HCT116 (cell line): ENCODE measurements around the gene ZSCAN29. TPM values are rescaled to one million over a fixed set of nuclear protein-coding genes. Genes with fewer than 3 reads are reported as not detected.

Experiments used
- ATAC-seq: fragments of 200-7000 bp; cut with Tn5 transposase; 2 replicates; pipeline ENCODE4 v1.9.1; 2020; ENCODE audit warnings: mild to moderate bottlenecking, moderate library complexity
- BruUV-seq: library from RNA; stranded (reverse); fragments of 400-500 nt; replicated peaks from 2 replicates; lab custom pipeline; 2021; lab: Mats Ljungman, UMichigan
- CTCF ChIA-PET: fragments of 300-600 bp; sonication (Branson Sonifier 250); formaldehyde crosslinking; loops from one replicate; lab custom pipeline; 2021; ENCODE audit warnings: antibody characterized with exemption; lab: Charles Lee
- POLR2A ChIA-PET: fragments of 300-600, 350-600 bp; sonication (Branson Sonifier 250); formaldehyde crosslinking; loops from one replicate; lab custom pipeline; 2021; ENCODE audit warnings: antibody characterized with exemption; lab: Charles Lee
- RAD21 ChIA-PET, 2 experiments: fragments of 300-600 bp; sonication (Branson Sonifier 250); formaldehyde crosslinking; loops; one replicate each; lab custom pipeline; 2023; ENCODE audit warnings: low total read pairs in 2 of 2; ENCODE audit not compliant: uncharacterized antibody in 2 of 2, unreplicated experiment in 2 of 2, low non-redundant PET in 1 of 2; lab: Charles Lee
- DNase-seq: peaks from one replicate; pipeline ENCODE4 v3.0.0-alpha.2; 2010; ENCODE audit warnings: low read depth, low spot score
- H2AFZ ChIP-seq: fragments of 200-600 bp; shearing (Covaris generic), sonication (generic); 2 replicates; pipeline ENCODE4 v1.6.1; 2017; ENCODE audit warnings: low read depth, mixed run types, mixed read lengths, antibody characterized with exemption, low read length; ENCODE audit not compliant: poor library complexity, severe bottlenecking
- H3K27ac ChIP-seq: 2 replicates; pipeline ENCODE4 v1.5.1; 2012; ENCODE audit warnings: low read depth, low read length
- H3K27me3 ChIP-seq: fragments of 200-600 bp; sonication (generic); 2 replicates; pipeline ENCODE4 v1.6.1; 2016; ENCODE audit warnings: mixed run types, low read length, mixed read lengths; ENCODE audit not compliant: insufficient read depth
- H3K36me3 ChIP-seq, 2 experiments: fragments of 200-500 bp in 1 of 2; fragments of 200-600 bp in 1 of 2; sonication (Bioruptor generic) in 1 of 2; sonication (generic) in 1 of 2; 2 replicates each; pipeline versions ENCODE4 v1.5.1 to v1.6.1; 2014 to 2016; ENCODE audit warnings: low read length in 2 of 2, inconsistent platforms in 1 of 2, mixed read lengths in 1 of 2, mixed run types in 1 of 2; ENCODE audit not compliant: insufficient read depth in 2 of 2, control insufficient read depth in 1 of 2
- H3K4me1 ChIP-seq, 2 experiments: fragments of 200-600 bp in 1 of 2; sonication (generic) in 1 of 2; 2 replicates each; pipeline versions ENCODE4 v1.5.1 to v1.6.1; 2012 to 2017; ENCODE audit warnings: low read length in 2 of 2, inconsistent platforms in 1 of 2, mild to moderate bottlenecking in 1 of 2, mixed read lengths in 1 of 2, mixed run types in 1 of 2, moderate library complexity in 1 of 2; ENCODE audit not compliant: insufficient read depth in 2 of 2, control insufficient read depth in 1 of 2
- H3K4me2 ChIP-seq: fragments of 200-600 bp; sonication (generic); 2 replicates; pipeline ENCODE4 v1.6.1; 2017; ENCODE audit warnings: mixed run types, low read length, mixed read lengths
- H3K4me3 ChIP-seq, 2 experiments: fragments of 200-600 bp in 1 of 2; sonication (generic) in 1 of 2; replicated peaks in 1 of 2; 2 replicates each; pipeline ENCODE4 v1.5.1; 2011 to 2016; ENCODE audit warnings: low read length in 2 of 2, control low read depth in 1 of 2, low read depth in 1 of 2, mild to moderate bottlenecking in 1 of 2, mixed read lengths in 1 of 2, mixed run types in 1 of 2
- H3K79me2 ChIP-seq: fragments of 200-600 bp; sonication (generic); 2 replicates; pipeline ENCODE4 v1.6.1; 2017; ENCODE audit warnings: mild to moderate bottlenecking, mixed run types, low read length, moderate library complexity, mixed read lengths; ENCODE audit not compliant: insufficient read depth
- H3K9ac ChIP-seq: fragments of 200-600 bp; sonication (generic); 2 replicates; pipeline ENCODE4 v1.6.1; 2016; ENCODE audit warnings: low read length, mixed read lengths
- H3K9me2 ChIP-seq: fragments of 200-600 bp; sonication (generic), shearing (Covaris generic); 2 replicates; pipeline ENCODE4 v1.6.1; 2017; ENCODE audit warnings: mixed run types, mild to moderate bottlenecking, moderate library complexity; ENCODE audit not compliant: insufficient read depth
- H3K9me3 ChIP-seq, 2 experiments: fragments of 200-500 bp in 1 of 2; fragments of 200-600 bp in 1 of 2; sonication (Bioruptor generic) in 1 of 2; sonication (generic) in 1 of 2; 2 replicates each; pipeline ENCODE4 v1.6.1; 2014 to 2017; ENCODE audit warnings: low read length in 2 of 2, mixed read lengths in 2 of 2, inconsistent platforms in 1 of 2, low read depth in 1 of 2, mild to moderate bottlenecking in 1 of 2, mixed run types in 1 of 2, moderate library complexity in 1 of 2; ENCODE audit not compliant: control insufficient read depth in 1 of 2, insufficient read depth in 1 of 2
- H4K20me1 ChIP-seq: fragments of 200-600 bp; sonication (generic), shearing (Covaris generic); 2 replicates; pipeline ENCODE4 v1.6.1; 2017; ENCODE audit warnings: mixed run types, mild to moderate bottlenecking, moderate library complexity; ENCODE audit not compliant: insufficient read depth
- CBX3 ChIP-seq: IDR thresholded peaks from 2 replicates; pipeline ENCODE4 v1.6.1; 2012; ENCODE audit warnings: low read depth
- EGR1 ChIP-seq: IDR thresholded peaks from 2 replicates; pipeline ENCODE4 v1.6.1; 2012; ENCODE audit warnings: low read depth
- ELF1 ChIP-seq: IDR thresholded peaks from 2 replicates; pipeline ENCODE4 v1.6.1; 2012; ENCODE audit warnings: low read depth, borderline replicate concordance
- EZH2 ChIP-seq: fragments of 200-600 bp; sonication (generic); IDR thresholded peaks from 2 replicates; pipeline ENCODE4 v1.6.1; 2017; ENCODE audit warnings: antibody characterized with exemption, mixed run types
- POLR2A ChIP-seq: IDR thresholded peaks from 2 replicates; pipeline ENCODE4 v1.7.0; 2011; ENCODE audit warnings: borderline replicate concordance; ENCODE audit not compliant: insufficient read depth, insufficient read length; ENCODE audit errors: extremely low read depth
- RAD21 ChIP-seq: IDR thresholded peaks from 2 replicates; pipeline ENCODE4 v1.6.1; 2012; ENCODE audit warnings: low read depth, mild to moderate bottlenecking
- YY1 ChIP-seq: IDR thresholded peaks from 2 replicates; pipeline ENCODE4 v1.6.1; 2011; ENCODE audit warnings: low read length, low read depth, moderate library complexity, mild to moderate bottlenecking; ENCODE audit not compliant: insufficient replicate concordance; ENCODE audit errors: extremely low read depth
- ZFX ChIP-seq: fragments of 450-650 bp; IDR thresholded peaks from 2 replicates; pipeline ENCODE4 v1.6.1; 2017
- ZNF274 ChIP-seq: fragments of 200-500 bp; sonication (Bioruptor generic); IDR thresholded peaks from 2 replicates; pipeline ENCODE4 v1.6.1; 2014; ENCODE audit warnings: mild to moderate bottlenecking, low read depth, low read length, inconsistent platforms
- intact Hi-C: fragments of 100-400 bp; cut with micrococcal nuclease; formaldehyde crosslinking; loops from 2 replicates; pipeline ENCODE4 v1.10.0; 2022
- total RNA-seq: library from RNA; stranded (reverse); gene quantifications from one replicate; pipeline ENCODE4 v1.2.1, GENCODE V29; 2021; ENCODE audit not compliant: unreplicated experiment
- TF ChIP-seq, protein P1 (sequence below): IDR thresholded peaks from 2 replicates; pipeline ENCODE4 v1.6.1; 2012; ENCODE audit warnings: low read depth
- TF ChIP-seq, protein P2 (sequence below): IDR thresholded peaks from 2 replicates; pipeline ENCODE4 v1.6.1; 2011; ENCODE audit warnings: mild to moderate bottlenecking, low read length, moderate library complexity; ENCODE audit not compliant: insufficient replicate concordance; ENCODE audit errors: extremely low read depth
- TF ChIP-seq, protein P3 (sequence below): IDR thresholded peaks from 2 replicates; pipeline ENCODE4 v1.6.1; 2012
- TF ChIP-seq, protein P4 (sequence below): IDR thresholded peaks from 2 replicates; pipeline ENCODE4 v1.6.1; 2012
- TF ChIP-seq, protein P5 (sequence below), 3 experiments: fragments of 200-600 bp in 1 of 3; sonication (generic) in 1 of 3; IDR thresholded peaks in 2 of 3; conservative IDR thresholded peaks in 1 of 3; 2 replicates each; pipeline ENCODE4 v1.5.1; 2012 to 2017; ENCODE audit warnings: low read depth in 2 of 3, low read length in 2 of 3, antibody characterized with exemption in 1 of 3, borderline replicate concordance in 1 of 3, control low read depth in 1 of 3, mild to moderate bottlenecking in 1 of 3, mixed read lengths in 1 of 3, mixed run types in 1 of 3, moderate library complexity in 1 of 3; ENCODE audit not compliant: insufficient read depth in 1 of 3

The ZSCAN29 gene
- total RNA-seq, 1 experiment from 2014 or later: 27.3 TPM

DNA sequence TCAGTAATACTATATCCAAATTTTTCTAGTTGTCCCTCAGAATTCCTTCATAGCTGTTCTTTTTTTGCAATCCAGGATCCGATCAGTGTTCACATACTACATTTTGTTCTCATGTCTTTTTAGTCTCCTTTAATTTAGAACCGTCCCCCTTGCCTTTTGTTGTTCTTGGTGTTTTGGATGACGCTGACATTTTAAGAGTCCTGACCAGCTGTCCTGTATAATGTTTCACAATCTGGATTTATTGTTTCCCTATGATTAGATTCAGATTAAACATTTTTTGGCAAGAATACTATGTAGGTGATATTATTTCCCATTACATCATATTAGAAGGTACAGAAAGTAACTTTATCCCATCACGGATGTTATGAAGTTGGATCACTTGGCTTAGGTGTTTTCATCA, 11.5 kb upstream of the ZSCAN29 start (continued):
- TF ChIP-seq, protein P1, sequence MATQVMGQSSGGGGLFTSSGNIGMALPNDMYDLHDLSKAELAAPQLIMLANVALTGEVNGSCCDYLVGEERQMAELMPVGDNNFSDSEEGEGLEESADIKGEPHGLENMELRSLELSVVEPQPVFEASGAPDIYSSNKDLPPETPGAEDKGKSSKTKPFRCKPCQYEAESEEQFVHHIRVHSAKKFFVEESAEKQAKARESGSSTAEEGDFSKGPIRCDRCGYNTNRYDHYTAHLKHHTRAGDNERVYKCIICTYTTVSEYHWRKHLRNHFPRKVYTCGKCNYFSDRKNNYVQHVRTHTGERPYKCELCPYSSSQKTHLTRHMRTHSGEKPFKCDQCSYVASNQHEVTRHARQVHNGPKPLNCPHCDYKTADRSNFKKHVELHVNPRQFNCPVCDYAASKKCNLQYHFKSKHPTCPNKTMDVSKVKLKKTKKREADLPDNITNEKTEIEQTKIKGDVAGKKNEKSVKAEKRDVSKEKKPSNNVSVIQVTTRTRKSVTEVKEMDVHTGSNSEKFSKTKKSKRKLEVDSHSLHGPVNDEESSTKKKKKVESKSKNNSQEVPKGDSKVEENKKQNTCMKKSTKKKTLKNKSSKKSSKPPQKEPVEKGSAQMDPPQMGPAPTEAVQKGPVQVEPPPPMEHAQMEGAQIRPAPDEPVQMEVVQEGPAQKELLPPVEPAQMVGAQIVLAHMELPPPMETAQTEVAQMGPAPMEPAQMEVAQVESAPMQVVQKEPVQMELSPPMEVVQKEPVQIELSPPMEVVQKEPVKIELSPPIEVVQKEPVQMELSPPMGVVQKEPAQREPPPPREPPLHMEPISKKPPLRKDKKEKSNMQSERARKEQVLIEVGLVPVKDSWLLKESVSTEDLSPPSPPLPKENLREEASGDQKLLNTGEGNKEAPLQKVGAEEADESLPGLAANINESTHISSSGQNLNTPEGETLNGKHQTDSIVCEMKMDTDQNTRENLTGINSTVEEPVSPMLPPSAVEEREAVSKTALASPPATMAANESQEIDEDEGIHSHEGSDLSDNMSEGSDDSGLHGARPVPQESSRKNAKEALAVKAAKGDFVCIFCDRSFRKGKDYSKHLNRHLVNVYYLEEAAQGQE: no peak
- TF ChIP-seq, protein P2, sequence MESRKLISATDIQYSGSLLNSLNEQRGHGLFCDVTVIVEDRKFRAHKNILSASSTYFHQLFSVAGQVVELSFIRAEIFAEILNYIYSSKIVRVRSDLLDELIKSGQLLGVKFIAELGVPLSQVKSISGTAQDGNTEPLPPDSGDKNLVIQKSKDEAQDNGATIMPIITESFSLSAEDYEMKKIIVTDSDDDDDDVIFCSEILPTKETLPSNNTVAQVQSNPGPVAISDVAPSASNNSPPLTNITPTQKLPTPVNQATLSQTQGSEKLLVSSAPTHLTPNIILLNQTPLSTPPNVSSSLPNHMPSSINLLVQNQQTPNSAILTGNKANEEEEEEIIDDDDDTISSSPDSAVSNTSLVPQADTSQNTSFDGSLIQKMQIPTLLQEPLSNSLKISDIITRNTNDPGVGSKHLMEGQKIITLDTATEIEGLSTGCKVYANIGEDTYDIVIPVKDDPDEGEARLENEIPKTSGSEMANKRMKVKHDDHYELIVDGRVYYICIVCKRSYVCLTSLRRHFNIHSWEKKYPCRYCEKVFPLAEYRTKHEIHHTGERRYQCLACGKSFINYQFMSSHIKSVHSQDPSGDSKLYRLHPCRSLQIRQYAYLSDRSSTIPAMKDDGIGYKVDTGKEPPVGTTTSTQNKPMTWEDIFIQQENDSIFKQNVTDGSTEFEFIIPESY: no peak
- no peak for TF ChIP-seq YY1
- TF ChIP-seq, protein P3, sequence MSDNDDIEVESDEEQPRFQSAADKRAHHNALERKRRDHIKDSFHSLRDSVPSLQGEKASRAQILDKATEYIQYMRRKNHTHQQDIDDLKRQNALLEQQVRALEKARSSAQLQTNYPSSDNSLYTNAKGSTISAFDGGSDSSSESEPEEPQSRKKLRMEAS: no peak
- TF ChIP-seq, protein P4, sequence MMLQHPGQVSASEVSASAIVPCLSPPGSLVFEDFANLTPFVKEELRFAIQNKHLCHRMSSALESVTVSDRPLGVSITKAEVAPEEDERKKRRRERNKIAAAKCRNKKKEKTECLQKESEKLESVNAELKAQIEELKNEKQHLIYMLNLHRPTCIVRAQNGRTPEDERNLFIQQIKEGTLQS: no peak
- no peak for TF ChIP-seq RAD21
- no peak for TF ChIP-seq EGR1

DNA sequence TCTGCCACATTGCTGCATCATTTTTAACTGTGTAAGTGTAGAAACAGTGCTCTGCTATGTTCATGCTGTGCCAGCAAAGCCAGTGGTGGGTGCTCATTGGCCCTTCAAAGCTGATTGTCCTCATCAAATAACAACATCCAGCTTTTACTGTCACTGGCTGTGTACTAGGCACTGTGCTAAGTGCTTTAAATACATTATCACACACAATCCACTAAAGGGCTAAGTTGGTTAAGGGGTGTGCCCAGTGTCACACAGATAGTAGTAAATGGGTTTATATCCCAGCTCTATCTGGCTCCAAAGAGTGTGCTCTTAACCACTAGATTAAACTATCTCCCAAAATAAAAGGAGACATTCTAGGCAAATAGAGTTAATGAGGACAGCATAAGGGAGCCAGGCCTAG, 7.8 kb upstream of the ZSCAN29 start:
- Histone ChIP-seq H3K4me1 (no peaks in the 10 kb centered on the region), H3K4me2 (no peak overlapping the region), H3K4me3 (no peak overlapping the region), H3K27ac (no peak overlapping the region), H3K79me2 (peaks cover 37% of the 10 kb centered on the region), H3K9ac (no peak overlapping the region), H2AFZ (no peak overlapping the region), H3K9me3 (no peaks in the 10 kb centered on the region), H3K36me3 (peaks cover 27 to 51% of the 10 kb centered on the region in 2 experiments), H4K20me1 (peaks cover 5% of the 10 kb centered on the region; the same call in 1 of the 2 replicates), H3K27me3 (no peaks in the 10 kb centered on the region), H3K9me2 (no peaks in the 10 kb centered on the region)
- TF ChIP-seq, protein P5, sequence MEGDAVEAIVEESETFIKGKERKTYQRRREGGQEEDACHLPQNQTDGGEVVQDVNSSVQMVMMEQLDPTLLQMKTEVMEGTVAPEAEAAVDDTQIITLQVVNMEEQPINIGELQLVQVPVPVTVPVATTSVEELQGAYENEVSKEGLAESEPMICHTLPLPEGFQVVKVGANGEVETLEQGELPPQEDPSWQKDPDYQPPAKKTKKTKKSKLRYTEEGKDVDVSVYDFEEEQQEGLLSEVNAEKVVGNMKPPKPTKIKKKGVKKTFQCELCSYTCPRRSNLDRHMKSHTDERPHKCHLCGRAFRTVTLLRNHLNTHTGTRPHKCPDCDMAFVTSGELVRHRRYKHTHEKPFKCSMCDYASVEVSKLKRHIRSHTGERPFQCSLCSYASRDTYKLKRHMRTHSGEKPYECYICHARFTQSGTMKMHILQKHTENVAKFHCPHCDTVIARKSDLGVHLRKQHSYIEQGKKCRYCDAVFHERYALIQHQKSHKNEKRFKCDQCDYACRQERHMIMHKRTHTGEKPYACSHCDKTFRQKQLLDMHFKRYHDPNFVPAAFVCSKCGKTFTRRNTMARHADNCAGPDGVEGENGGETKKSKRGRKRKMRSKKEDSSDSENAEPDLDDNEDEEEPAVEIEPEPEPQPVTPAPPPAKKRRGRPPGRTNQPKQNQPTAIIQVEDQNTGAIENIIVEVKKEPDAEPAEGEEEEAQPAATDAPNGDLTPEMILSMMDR (IDR thresholded peaks at IDR 0.05 in 2 of 3, conservative IDR thresholded peaks at IDR 0.05 in 1 of 3; ENCODE audit: borderline replicate concordance in 1 of 3, insufficient read depth in 1 of 3, low read depth in 2 of 3, low read length in 2 of 3): no peak
- TF ChIP-seq, protein P3: no peak
- TF ChIP-seq EGR1: no peak
- TF ChIP-seq ZNF274: no peak
- no peak for TF ChIP-seq ZFX
- TF ChIP-seq, protein P2: no peak
- TF ChIP-seq POLR2A: no peak
- TF ChIP-seq ELF1: no peak
- no peak for TF ChIP-seq EZH2
- TF ChIP-seq CBX3: no peak
- POLR2A ChIA-PET: no interaction called here
- RAD21 ChIA-PET: no interaction called here
- CTCF ChIA-PET: no interaction called here
- no peak for DNase-seq
- BruUV-seq: no TSS peak
- ATAC-seq: no peak
- intact Hi-C loops: no loop called here
